ENCODE results near the gene NCKAP1. TPM values are rescaled to one million over a fixed set of nuclear protein-coding genes. Genes with fewer than 3 reads are reported as not detected.
A peak's percentile ranks its signal among the peaks of the same experiment; 100 is the strongest.

The NCKAP1 gene
- polyA plus RNA-seq, 3 donors from 2014 or later = 0.52 to 3.7 (median 2.2) TPM

- H3K4me1 Mint-ChIP-seq = no peaks in the 10 kb centered on the region
- no peaks in the 10 kb centered on the region for H3K27me3 Mint-ChIP-seq (ENCODE audit: low read depth in 3 of 3)
- H3K9me3 Mint-ChIP-seq = no peaks in the 10 kb centered on the region
- peaks cover 18 to 29% (median 26%) of the 10 kb centered on the region in 3 donors for H3K36me3 Mint-ChIP-seq
- DNase-seq = no peak
- no peak overlapping the region for H3K4me3 Mint-ChIP-seq
- H3K27ac Mint-ChIP-seq = no peak overlapping the region
Measured at GRCh38 chr2:182943339-182943738, 94.9 kb downstream of the NCKAP1 start.

- DNase-seq = no peak
- no peak overlapping the region for H3K27ac Mint-ChIP-seq
- no peaks in the 10 kb centered on the region for H3K27me3 Mint-ChIP-seq (ENCODE audit: low read depth in 3 of 3)
- H3K4me1 Mint-ChIP-seq = no peaks in the 10 kb centered on the region
- peaks cover 23 to 35% (median 32%) of the 10 kb centered on the region in 3 donors for H3K36me3 Mint-ChIP-seq
- H3K4me3 Mint-ChIP-seq = no peak overlapping the region
- no peaks in the 10 kb centered on the region for H3K9me3 Mint-ChIP-seq
Measured at GRCh38 chr2:182942756-182943155, 95.5 kb downstream of the NCKAP1 start.

DNA sequence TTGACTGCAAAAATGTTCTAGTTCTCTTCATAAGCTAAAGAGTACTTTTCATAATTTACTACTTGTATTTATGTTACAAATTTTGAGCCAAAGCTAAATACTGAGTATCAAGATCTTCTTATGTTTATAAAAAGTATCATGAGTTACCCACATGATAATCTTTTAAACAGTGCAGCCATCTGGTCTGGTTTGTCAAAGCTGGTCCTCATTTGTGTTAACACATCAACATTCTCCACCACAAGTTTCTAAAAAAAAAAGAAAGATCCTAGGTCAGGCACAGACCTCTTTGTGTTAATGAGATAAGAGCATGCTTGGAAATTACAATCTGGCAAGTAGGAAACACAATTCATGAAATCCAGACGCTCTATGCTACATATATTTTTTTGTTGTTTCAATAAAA is 96.3 kb downstream of the NCKAP1 start:
- Mint-ChIP-seq H3K27me3 (ENCODE audit: low read depth in 3 of 3) (no peaks in the 10 kb centered on the region), H3K36me3 (peaks cover 29 to 35% (median 31%) of the 10 kb centered on the region in 3 donors), H3K9me3 (no peaks in the 10 kb centered on the region), H3K27ac (no peak overlapping the region), H3K4me1 (no peaks in the 10 kb centered on the region), H3K4me3 (no peak overlapping the region)
- DNase-seq = no peak

DNA sequence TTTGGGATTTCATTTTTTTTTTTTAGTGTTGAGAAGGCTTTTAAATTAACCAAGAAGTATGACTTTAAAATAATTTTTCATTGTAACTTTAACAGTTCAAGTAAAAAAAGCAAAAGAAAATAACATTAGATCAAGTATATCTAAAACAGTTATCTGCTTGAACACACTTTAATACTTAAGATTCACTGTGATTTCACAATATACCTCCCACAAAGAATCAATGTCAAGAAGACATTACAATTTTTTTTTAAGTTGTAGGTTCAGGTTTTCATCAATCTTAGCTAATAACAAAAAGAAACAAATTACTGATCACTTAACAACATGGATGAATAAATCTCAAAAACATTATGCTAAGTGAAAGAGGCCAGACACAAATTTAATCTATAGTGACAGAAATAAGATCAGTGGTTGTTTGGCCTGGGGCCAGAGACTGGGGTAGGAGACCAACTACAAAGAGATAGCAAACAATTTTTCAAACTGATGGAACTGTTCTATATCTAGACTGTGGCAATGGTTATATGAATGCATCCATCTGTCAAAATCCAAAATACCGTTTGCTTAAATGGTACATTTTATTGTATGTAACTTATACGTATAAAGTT is 97.0 kb downstream of the NCKAP1 start:
- DNase-seq = no peak
- H3K27me3 Mint-ChIP-seq (ENCODE audit: low read depth in 3 of 3) = no peaks in the 10 kb centered on the region
- H3K9me3 Mint-ChIP-seq = no peaks in the 10 kb centered on the region
- no peaks in the 10 kb centered on the region for H3K4me1 Mint-ChIP-seq
- peaks cover 28 to 40% (median 29%) of the 10 kb centered on the region in 3 donors for H3K36me3 Mint-ChIP-seq
- H3K4me3 Mint-ChIP-seq = no peak overlapping the region
- H3K27ac Mint-ChIP-seq = no peak overlapping the region

DNA sequence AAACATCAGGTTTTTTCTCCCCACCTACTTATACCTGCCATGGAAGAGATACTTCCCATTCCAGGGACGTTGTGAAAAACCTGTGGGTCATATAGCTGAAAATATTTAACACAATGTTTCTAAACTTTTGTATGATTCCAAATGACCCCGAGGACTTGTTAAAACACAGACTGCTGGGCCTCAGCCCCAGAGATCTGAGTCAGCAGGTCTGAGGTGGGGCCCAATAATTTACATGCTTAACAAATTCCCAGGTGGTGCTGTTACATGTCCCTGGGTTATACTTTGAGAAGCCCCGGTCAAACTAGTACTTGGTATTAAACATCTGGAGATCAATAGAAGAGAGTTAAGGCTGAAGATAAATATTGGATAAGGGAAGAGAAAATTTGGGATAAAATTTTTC is 100.4 kb downstream of the NCKAP1 start:
- Mint-ChIP-seq H3K27me3 (ENCODE audit: low read depth in 3 of 3) (no peaks in the 10 kb centered on the region), H3K9me3 (no peaks in the 10 kb centered on the region)
- DNase-seq = no peak

GRCh38 chr2:182933629-182934028 is 104.6 kb downstream of the NCKAP1 start:
- no peak for DNase-seq
- Mint-ChIP-seq H3K27me3 (ENCODE audit: low read depth in 3 of 3) (no peaks in the 10 kb centered on the region), H3K9me3 (no peaks in the 10 kb centered on the region), H3K36me3 (peaks cover 22 to 44% (median 32%) of the 10 kb centered on the region in 3 donors), H3K27ac (no peak overlapping the region), H3K4me3 (no peak overlapping the region), H3K4me1 (no peaks in the 10 kb centered on the region)

More for the DNA sequence above, 100.4 kb downstream of the NCKAP1 start:
- H3K27ac Mint-ChIP-seq = no peak overlapping the region
- no peaks in the 10 kb centered on the region for H3K4me1 Mint-ChIP-seq
- H3K4me3 Mint-ChIP-seq = no peak overlapping the region
- peaks cover 29 to 41% (median 40%) of the 10 kb centered on the region in 3 donors for H3K36me3 Mint-ChIP-seq

DNA sequence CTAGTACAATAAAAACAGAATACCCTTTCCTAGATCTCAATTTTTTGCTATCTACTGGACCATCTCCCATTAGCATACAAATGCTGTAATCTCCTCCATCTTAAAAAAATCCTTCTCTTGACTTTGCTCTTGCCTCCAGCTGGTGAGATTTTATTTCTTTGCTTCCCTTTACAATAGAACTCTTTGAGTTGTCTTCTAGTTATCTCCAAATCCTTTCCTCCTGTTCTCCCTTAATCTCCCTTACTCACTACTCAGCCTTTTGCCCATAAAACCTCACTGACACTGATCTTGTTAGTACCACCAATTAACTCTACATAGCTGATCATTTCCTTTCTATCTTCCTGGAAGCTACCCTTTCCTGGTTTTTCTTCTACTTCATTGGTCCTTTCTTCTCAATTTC is 108.3 kb downstream of the NCKAP1 start:
- no peak for DNase-seq
- no peak overlapping the region for H3K27ac Mint-ChIP-seq
- H3K27me3 Mint-ChIP-seq (ENCODE audit: low read depth in 3 of 3) = peaks cover 0 to 3% (median 0%) of the 10 kb centered on the region in 3 donors
- no peak overlapping the region for H3K4me3 Mint-ChIP-seq
- no peaks in the 10 kb centered on the region for H3K4me1 Mint-ChIP-seq
- peaks cover 20 to 42% (median 35%) of the 10 kb centered on the region in 3 donors for H3K36me3 Mint-ChIP-seq
- no peaks in the 10 kb centered on the region for H3K9me3 Mint-ChIP-seq

DNA sequence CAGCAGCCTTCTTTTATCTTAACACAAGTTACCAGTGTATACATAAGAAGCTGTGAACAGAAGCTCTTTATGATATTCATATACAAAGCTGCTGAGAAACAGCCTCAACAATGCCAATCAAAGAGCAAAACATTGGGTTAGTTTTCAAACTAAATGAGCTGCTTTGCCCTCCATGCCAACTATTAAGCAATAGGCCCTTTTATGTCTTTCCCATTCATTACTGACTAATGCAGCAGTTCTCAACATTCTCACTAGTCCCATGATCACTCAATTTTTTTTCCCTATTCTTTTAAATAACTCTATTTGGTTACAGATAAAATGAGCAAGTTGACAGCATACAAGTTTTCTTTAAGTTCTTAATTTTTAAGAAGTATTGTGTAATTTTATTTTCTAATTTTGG is 114.0 kb downstream of the NCKAP1 start:
- Mint-ChIP-seq H3K27me3 (ENCODE audit: low read depth in 3 of 3) (peaks cover 0 to 3% (median 0%) of the 10 kb centered on the region in 3 donors), H3K9me3 (no peaks in the 10 kb centered on the region), H3K4me1 (peaks cover 9 to 13% of the 10 kb centered on the region in 2 donors), H3K4me3 (no peak overlapping the region), H3K27ac (no peak overlapping the region), H3K36me3 (peaks cover 22 to 37% (median 28%) of the 10 kb centered on the region in 3 donors)
- no peak for DNase-seq

DNA sequence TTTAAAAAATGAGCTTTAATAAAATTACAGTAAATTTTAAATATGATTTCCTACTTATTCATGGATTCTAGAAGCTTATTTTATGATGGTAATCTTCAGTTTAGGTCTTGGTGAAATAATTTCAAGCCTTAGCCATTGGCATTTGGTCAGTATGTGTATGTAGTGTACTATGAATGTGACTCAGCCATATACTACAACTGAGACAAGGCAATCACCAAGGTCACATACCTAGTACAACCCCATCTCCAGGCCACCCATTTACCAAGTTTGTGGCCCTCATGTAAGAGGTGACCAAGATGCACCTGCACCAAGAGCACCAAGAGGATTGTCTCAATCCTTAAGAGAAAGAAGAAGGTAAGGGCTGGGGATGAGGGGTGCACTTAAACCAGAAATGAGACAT is 117.0 kb downstream of the NCKAP1 start:
- H3K27me3 Mint-ChIP-seq (ENCODE audit: low read depth in 3 of 3) = peaks cover 0 to 2% (median 0%) of the 10 kb centered on the region in 3 donors
- no peak overlapping the region for H3K4me3 Mint-ChIP-seq
- no peaks in the 10 kb centered on the region for H3K9me3 Mint-ChIP-seq
- no peak for DNase-seq
- no peak overlapping the region for H3K27ac Mint-ChIP-seq
- H3K36me3 Mint-ChIP-seq = peaks cover 13 to 19% (median 17%) of the 10 kb centered on the region in 3 donors
- peaks cover 9 to 13% of the 10 kb centered on the region in 2 donors for H3K4me1 Mint-ChIP-seq

DNA sequence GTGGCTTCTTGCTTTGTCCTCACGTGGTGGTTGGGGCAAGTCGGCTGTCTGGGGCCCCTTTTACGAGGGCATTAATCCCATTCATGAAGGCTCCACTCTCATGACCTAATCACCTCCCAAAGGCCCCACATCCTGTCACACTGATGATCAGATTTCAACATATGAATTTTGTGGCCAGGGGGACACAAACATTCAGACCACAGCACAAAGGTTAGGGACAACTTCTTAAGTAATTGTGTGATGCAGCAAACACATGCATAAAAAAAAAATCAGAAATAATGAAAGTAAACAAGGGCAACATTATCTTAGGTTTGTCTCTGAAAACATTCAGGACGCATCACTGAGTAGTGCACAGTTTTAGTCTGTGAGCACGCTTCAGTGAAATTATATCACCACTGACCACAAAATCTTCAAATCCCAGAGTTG is 117.6 kb downstream of the NCKAP1 start:
- peaks cover 9 to 13% of the 10 kb centered on the region in 2 donors for H3K4me1 Mint-ChIP-seq
- no peaks in the 10 kb centered on the region for H3K9me3 Mint-ChIP-seq
- peak overlapping the region; percentile 7 to 61 (median 34) for H3K27ac Mint-ChIP-seq

DNA sequence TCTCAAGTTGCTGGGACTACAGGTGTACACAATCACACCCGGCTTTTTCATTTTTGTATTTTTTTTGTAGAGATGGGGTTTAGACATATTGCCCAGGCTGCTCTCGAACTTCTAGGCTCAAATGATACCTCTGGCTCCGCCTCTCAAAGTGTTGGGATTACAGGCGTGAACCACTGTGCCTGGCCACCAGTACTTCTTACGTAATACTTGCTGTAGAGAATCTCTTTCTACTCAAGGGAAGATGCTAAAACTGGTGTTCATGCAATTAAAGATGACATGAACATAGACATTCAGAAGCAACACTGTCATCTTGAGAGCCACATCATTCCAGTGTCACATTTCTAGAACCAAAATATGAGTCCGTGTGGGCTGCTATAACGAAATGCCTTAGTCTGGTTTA is 118.2 kb downstream of the NCKAP1 start:
- peaks cover 9 to 13% of the 10 kb centered on the region in 2 donors for H3K4me1 Mint-ChIP-seq
- no peak for DNase-seq
- peaks cover 10 to 16% (median 13%) of the 10 kb centered on the region in 3 donors for H3K36me3 Mint-ChIP-seq
- no peak overlapping the region for H3K27ac Mint-ChIP-seq
- no peaks in the 10 kb centered on the region for H3K9me3 Mint-ChIP-seq
- H3K27me3 Mint-ChIP-seq (ENCODE audit: low read depth in 3 of 3) = no peaks in the 10 kb centered on the region
- no peak overlapping the region for H3K4me3 Mint-ChIP-seq

More for the DNA sequence above, 117.6 kb downstream of the NCKAP1 start:
- peak in 1 of 3 donors; percentile 19 for DNase-seq
- Mint-ChIP-seq H3K36me3 (peaks cover 10 to 16% (median 13%) of the 10 kb centered on the region in 3 donors), H3K4me3 (peak overlapping the region in 2 of 5 donors; percentile 29 to 65), H3K27me3 (ENCODE audit: low read depth in 3 of 3) (no peaks in the 10 kb centered on the region)

GRCh38 chr2:182918961-182919652 is 119.2 kb downstream of the NCKAP1 start:
- Mint-ChIP-seq H3K4me3 (no peak overlapping the region), H3K9me3 (no peaks in the 10 kb centered on the region), H3K27ac (no peak overlapping the region), H3K36me3 (peaks cover 8 to 13% (median 11%) of the 10 kb centered on the region in 3 donors), H3K27me3 (ENCODE audit: low read depth in 3 of 3) (no peaks in the 10 kb centered on the region), H3K4me1 (peaks cover 9 to 13% of the 10 kb centered on the region in 2 donors)
- no peak for DNase-seq

- DNase-seq = no peak
- H3K4me3 Mint-ChIP-seq = no peak overlapping the region
- no peaks in the 10 kb centered on the region for H3K27me3 Mint-ChIP-seq (ENCODE audit: low read depth in 3 of 3)
- peaks cover 6 to 12% (median 8%) of the 10 kb centered on the region in 3 donors for H3K36me3 Mint-ChIP-seq
- H3K9me3 Mint-ChIP-seq = no peaks in the 10 kb centered on the region
- no peak overlapping the region for H3K27ac Mint-ChIP-seq
- H3K4me1 Mint-ChIP-seq = peaks cover 9 to 13% of the 10 kb centered on the region in 2 donors
Measured at GRCh38 chr2:182917924-182918323, 120.3 kb downstream of the NCKAP1 start.

- Mint-ChIP-seq H3K36me3 (peaks cover 0 to 11% (median 8%) of the 10 kb centered on the region in 3 donors), H3K4me3 (no peak overlapping the region), H3K9me3 (no peaks in the 10 kb centered on the region), H3K27me3 (ENCODE audit: low read depth in 3 of 3) (no peaks in the 10 kb centered on the region), H3K27ac (no peak overlapping the region), H3K4me1 (peaks cover 9 to 12% of the 10 kb centered on the region in 2 donors)
- no peak for DNase-seq
Measured at GRCh38 chr2:182916417-182916816, 121.8 kb downstream of the NCKAP1 start.
